ENCODE data around the gene SLC7A14. TPM values are rescaled to one million over a fixed set of nuclear protein-coding genes. Genes with fewer than 3 reads are reported as not detected.

SLC7A14 gene
- total and polyA plus RNA-seq, 10 of the 15 experiments (the other 5 are each of a cell fraction or from before 2014, with no cell fraction given): not detected

GRCh38 chr3:170536712-170537111, 49.2 kb downstream of the SLC7A14 start:
- Histone ChIP-seq H2AFZ (ENCODE audit: control insufficient read depth, low read depth, low read length) (no peak overlapping the region), H3K27ac (ENCODE audit: control insufficient read depth, insufficient read depth) (no peak overlapping the region), H3K36me3 (ENCODE audit: control insufficient read depth in 2 of 2, insufficient read depth in 2 of 2, low read length in 1 of 2) (no peaks in the 10 kb centered on the region), H3K4me3 (no peak overlapping the region), H3K79me2 (ENCODE audit: control insufficient read depth, insufficient read depth, low read length) (no peaks in the 10 kb centered on the region), H3K9me3 (replicated peaks; ENCODE audit: control insufficient read depth, insufficient read depth, low read length) (no peaks in the 10 kb centered on the region), H3K4me2 (ENCODE audit: control insufficient read depth, insufficient read depth) (no peak overlapping the region), H3K4me1 (ENCODE audit: control insufficient read depth, insufficient read depth, low read length) (no peaks in the 10 kb centered on the region), H4K20me1 (ENCODE audit: control insufficient read depth, insufficient read depth) (no peaks in the 10 kb centered on the region; the same call in 1 of the 2 replicates), H3K9ac (ENCODE audit: control insufficient read depth, insufficient read depth, low read length) (no peak overlapping the region), H3K27me3 (replicated peaks in 1 of 2; ENCODE audit: control insufficient read depth in 2 of 2, insufficient read depth in 2 of 2, low read length in 1 of 2) (peaks cover 0 to 2% of the 10 kb centered on the region in 2 experiments; a peak in 3 of 4 replicates)
- ChIA-PET SMC1A (ENCODE audit: uncharacterized antibody, unreplicated experiment) (no interaction called here), CTCF (no interaction called here), POLR2A (no interaction called here), RAD21 (ENCODE audit: unreplicated experiment) (no interaction called here)
- in situ Hi-C loops (cut with MboI): no loop called here
- no TSS peak for BruUV-seq (replicated peaks)
- DNase-seq (ENCODE audit: low read depth, low spot score) (no peak), ATAC-seq (no peak), FAIRE-seq (no peak)
- TF ChIP-seq TAF1 (IDR thresholded peaks at IDR 0.05; ENCODE audit: borderline replicate concordance, low read depth, low read length): no peak
- no peak for TF ChIP-seq SMAD1 (IDR thresholded peaks at IDR 0.05; ENCODE audit: low read depth, partially characterized antibody)
- TF ChIP-seq CREM (IDR thresholded peaks at IDR 0.05; ENCODE audit: low read depth): no peak
- TF ChIP-seq BCL11A (IDR thresholded peaks at IDR 0.05; ENCODE audit: low read depth, low read length): no peak
- TF ChIP-seq, protein P1, sequence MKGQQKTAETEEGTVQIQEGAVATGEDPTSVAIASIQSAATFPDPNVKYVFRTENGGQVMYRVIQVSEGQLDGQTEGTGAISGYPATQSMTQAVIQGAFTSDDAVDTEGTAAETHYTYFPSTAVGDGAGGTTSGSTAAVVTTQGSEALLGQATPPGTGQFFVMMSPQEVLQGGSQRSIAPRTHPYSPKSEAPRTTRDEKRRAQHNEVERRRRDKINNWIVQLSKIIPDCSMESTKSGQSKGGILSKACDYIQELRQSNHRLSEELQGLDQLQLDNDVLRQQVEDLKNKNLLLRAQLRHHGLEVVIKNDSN (IDR thresholded peaks at IDR 0.05; ENCODE audit: borderline replicate concordance, extremely low read length, insufficient read depth, low read depth, low read length): no peak
- TF ChIP-seq RFX5 (IDR thresholded peaks at IDR 0.05; ENCODE audit: low read depth, low read length): no peak
- no peak for TF ChIP-seq HCFC1 (IDR thresholded peaks at IDR 0.05; ENCODE audit: low read length)
- TF ChIP-seq HDAC6 (IDR thresholded peaks at IDR 0.05; ENCODE audit: unreplicated experiment): no peak
- no peak for TF ChIP-seq ZNF207 (IDR thresholded peaks at IDR 0.05; ENCODE audit: borderline replicate concordance)
- intact Hi-C loops (cut with micrococcal nuclease; ENCODE audit: unreplicated experiment): no loop called here
